H1 (cell line): ENCODE data around the gene LIPI. TPM values are rescaled to one million over a fixed set of nuclear protein-coding genes. Genes with fewer than 3 reads are reported as not detected.

Experiments
- BCL11A ChIP-seq, 2 experiments: IDR thresholded peaks; one replicate each; pipeline ENCODE4 v1.6.1; 2011; ENCODE audit warnings: low read depth in 2 of 2, low read length in 2 of 2, mild to moderate bottlenecking in 2 of 2
- NANOG ChIP-seq: IDR thresholded peaks from 2 replicates; pipeline ENCODE4 v1.6.1; 2011; ENCODE audit warnings: low read length, low read depth, mild to moderate bottlenecking, inconsistent platforms; ENCODE audit not compliant: insufficient read depth, poor library complexity, severe bottlenecking
- RBBP5 ChIP-seq: IDR thresholded peaks from 2 replicates; pipeline ENCODE4 v1.7.1; 2012; ENCODE audit warnings: low read depth, mild to moderate bottlenecking, inconsistent platforms, low read length, moderate library complexity, borderline replicate concordance
- SIX5 ChIP-seq: IDR thresholded peaks from 2 replicates; pipeline ENCODE4 v1.6.1; 2011; ENCODE audit warnings: mild to moderate bottlenecking, low read depth, low read length
- polyA plus RNA-seq, 7 experiments: library from polyadenylated mRNA; depleted of rRNA in 3 of 7; stranded (reverse) in 5 of 7; unstranded in 2 of 7; fragments of >200 nt in 5 of 7; fragments of 200-250 nt in 2 of 7; gene quantifications; 1 replicate in 5 of 7; 2 replicates in 1 of 7; 4 replicates in 1 of 7; pipeline versions ENCODE4 v1.2.1 to v1.2.3, GENCODE V29; 2011 to 2013; ENCODE audit warnings: missing spikeins in 2 of 7, mixed read lengths in 2 of 7
- total RNA-seq: library from RNA; stranded (reverse); fragmentation: NEBNext Ultra II Directional; extraction: Animal tissue kit (Norgen Biotek cat#: 25700); gene quantifications from 2 replicates; pipeline ENCODE4 v1.2.1, GENCODE V29; 2021

Gene LIPI
- total and polyA plus RNA-seq, 2 of the 8 experiments (the other 6 are each of a cell fraction or from before 2014, with no cell fraction given) = not detected

GRCh38 chr21:14223365-14223764 is 12.6 kb upstream of the LIPI start (continued):
- no peak for TF ChIP-seq SIX5
- no peak for TF ChIP-seq RBBP5
- no peak for TF ChIP-seq NANOG
- no peak for TF ChIP-seq BCL11A (IDR thresholded peaks at IDR 0.05; ENCODE audit: low read depth in 2 of 2, low read length in 2 of 2)
